ENCODE measurements around the gene CYP17A1.

DNA sequence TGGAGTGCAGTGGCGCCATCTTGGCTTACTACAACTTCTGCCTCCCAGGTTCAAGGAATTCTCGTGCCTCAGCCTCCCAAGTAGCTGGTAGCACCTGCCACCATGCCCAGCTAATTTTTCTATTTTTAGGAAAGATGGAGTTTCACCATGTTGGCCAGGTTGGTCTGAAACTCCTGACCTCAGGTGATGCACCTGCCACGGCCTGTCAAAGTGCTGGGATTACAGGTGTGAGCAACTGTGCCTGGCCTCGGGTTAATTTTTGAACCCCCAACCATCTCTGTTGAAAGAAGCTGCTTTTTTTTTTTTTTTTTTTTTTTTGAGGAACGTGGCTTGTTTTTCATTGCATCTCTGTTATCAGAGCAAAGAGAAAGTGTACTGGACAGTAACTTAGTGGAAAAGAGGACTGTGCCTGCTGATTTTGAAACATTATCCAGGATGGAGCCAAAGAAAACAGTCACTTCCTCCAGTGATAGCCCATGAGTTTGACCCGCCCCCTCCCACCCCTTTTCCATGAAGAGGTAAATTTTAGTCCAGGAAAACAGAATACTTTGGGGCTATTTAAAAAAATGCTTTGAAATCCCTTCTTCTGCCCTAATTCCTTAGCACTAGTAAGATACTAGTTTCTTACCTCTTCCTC is 55.2 kb downstream of the CYP17A1 start:
- TF ChIP-seq CTCF (IDR thresholded peaks at IDR 0.05 in 2 of 3, conservative IDR thresholded peaks at IDR 0.05 in 1 of 3; ENCODE audit: control insufficient read depth in 2 of 3, extremely low read depth in 1 of 3, insufficient read depth in 1 of 3, low read depth in 3 of 3, low read length in 3 of 3) (no peak), SMC3 (IDR thresholded peaks at IDR 0.05; ENCODE audit: borderline replicate concordance, low read length) (no peak)

Data from GM12878 (cell line).